Lower leg skin (tissue), 4 donors: ENCODE measurements around the gene ADAT3. TPM values are rescaled to one million over a fixed set of nuclear protein-coding genes. Genes with fewer than 3 reads are reported as not detected.

Experiments used
- DNase-seq, 2 donors: peaks; one replicate each; pipeline ENCODE4 v3.0.0-alpha.2; 2019; ENCODE audit warnings: low spot score in 2 of 2
- H3K4me3 ChIP-seq: fragments of 200-600 bp; sonication (generic); 2 replicates; pipeline ENCODE4 v1.5.1; 2017; ENCODE audit warnings: mild to moderate bottlenecking, low read depth; ENCODE audit not compliant: poor library complexity, severe bottlenecking
- CTCF ChIP-seq, 3 donors: fragments of 450-650 bp; IDR thresholded peaks; one replicate each; pipeline ENCODE4 v1.5.1; 2016; ENCODE audit warnings: antibody characterized with exemption in 3 of 3, mild to moderate bottlenecking in 3 of 3, moderate library complexity in 2 of 3
- POLR2A ChIP-seq, 2 donors: fragments of 450-650 bp; IDR thresholded peaks; one replicate each; pipeline ENCODE4 v1.6.1; 2016 to 2017; ENCODE audit warnings: antibody characterized with exemption in 2 of 2, mild to moderate bottlenecking in 1 of 2, moderate library complexity in 1 of 2
- WGBS, 2 donors: methylation state at CpG; one replicate each; pipeline ENCODE4 v1.1.5; 2018; 5-methylcytosine and 5-hydroxymethylcytosine counted together
- intact Hi-C: fragments of 100-400 bp; cut with DNase I; formaldehyde crosslinking; loops from one replicate; pipeline ENCODE4 v1.15.0; 2023; ENCODE audit warnings: low total_unique reads
- total RNA-seq, 4 donors: library from RNA; depleted of rRNA; stranded (reverse); fragments of >200 nt; gene quantifications; one replicate each; pipeline ENCODE4 v1.1.0, GENCODE V29; 2016

ADAT3 gene
- total RNA-seq, 4 donors from 2014 or later = 20.1 to 27.3 (median 25.7) TPM

- intact Hi-C loops = no loop called here
- DNase-seq = peak in 1 of 2 donors; percentile 92
- 70 to 82% methylated on average over 18 of the region's 18 CpGs for WGBS, 2 donors
- no peak overlapping the region for H3K4me3 ChIP-seq
- TF ChIP-seq CTCF (IDR thresholded peaks at IDR 0.05) (no peak), POLR2A (IDR thresholded peaks at IDR 0.05) (no peak)
Measured at GRCh38 chr19:1945899-1946298, 40.7 kb downstream of the ADAT3 start.

DNA sequence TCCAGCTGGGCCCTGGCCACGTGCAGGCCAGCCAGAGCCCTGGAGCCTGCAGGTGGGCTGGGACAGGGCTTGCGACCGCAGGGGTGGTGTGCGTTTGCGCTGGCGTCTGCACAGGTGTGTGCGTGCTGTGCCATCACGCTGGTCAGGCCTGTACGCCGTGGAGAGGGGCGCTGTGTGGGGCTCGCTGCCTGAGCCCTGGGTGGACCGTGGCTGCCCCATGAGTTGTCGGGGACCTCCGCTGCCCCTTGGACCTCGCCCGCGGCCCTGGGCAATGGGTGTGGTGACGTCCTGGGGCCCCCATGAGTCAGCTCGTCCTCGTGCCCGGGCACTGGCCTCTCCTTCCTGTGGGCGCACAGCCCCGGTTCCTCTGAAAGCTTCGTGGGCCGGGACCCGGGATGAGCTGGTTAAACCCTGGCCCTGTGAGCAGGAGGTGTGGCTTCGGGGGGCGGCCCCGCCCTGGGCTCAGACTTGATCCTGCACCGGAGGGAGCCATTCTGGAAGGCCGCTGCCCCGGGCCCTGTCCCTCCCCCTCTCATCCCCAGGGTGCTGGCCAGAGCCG lies 42.5 kb downstream of the ADAT3 start:
- no peak overlapping the region for H3K4me3 ChIP-seq
- TF ChIP-seq POLR2A (IDR thresholded peaks at IDR 0.05) (no peak), CTCF (IDR thresholded peaks at IDR 0.05) (no peak)
- intact Hi-C loops = no loop called here
- DNase-seq = no peak
- WGBS, 2 donors = 70 to 73% methylated on average over 22 to 29 of the region's 34 CpGs

DNA sequence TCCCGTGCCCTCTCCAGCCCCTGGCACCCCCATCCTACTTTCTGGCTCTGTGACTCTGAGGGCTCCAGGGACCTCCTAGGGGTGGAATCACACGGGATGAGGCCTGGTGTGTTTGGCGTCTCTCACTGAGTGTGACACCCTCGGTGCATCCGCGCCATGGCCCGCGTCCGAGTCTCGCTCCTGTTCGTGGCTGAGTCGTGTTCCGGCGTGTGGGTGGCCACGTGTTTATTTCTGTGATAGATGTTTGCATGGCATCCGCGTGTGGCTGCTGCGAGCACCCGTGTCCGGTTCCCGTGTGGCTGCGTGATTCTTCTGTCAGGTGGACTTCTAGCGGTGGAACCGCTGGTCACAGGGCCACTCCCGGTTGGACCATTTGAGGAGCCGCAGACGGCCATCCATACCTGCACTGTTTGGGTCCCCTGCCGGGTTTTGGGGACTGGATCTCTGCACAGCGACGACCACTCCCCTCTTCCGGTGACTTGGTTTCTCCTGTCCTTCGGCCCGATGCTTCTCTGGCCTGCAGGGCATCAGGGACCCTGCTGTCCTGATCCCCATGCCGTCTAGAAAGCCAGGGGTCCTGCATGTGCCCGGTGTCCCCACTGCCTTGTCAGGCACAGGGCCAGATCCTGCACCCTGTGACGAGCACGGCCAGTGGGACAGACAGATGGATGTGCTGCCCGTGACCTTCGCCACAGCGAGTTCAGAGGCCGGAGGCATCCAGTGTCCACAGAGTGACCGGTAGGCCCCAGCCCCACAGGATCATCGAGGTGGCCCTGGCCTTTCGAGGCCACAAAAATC lies 44.3 kb downstream of the ADAT3 start:
- DNase-seq = no peak
- WGBS, 2 donors = 95% methylated on average over 41 to 44 of the region's 44 CpGs
- H3K4me3 ChIP-seq = no peak overlapping the region
- TF ChIP-seq POLR2A (IDR thresholded peaks at IDR 0.05) (no peak), CTCF (IDR thresholded peaks at IDR 0.05) (no peak)
- intact Hi-C loops = no loop called here

- 96 to 98% methylated on average over 15 to 16 of the region's 16 CpGs for WGBS, 2 donors
Measured at GRCh38 chr19:1950640-1951039, 45.4 kb downstream of the ADAT3 start.

GRCh38 chr19:1952635-1953034 lies 47.4 kb downstream of the ADAT3 start:
- TF ChIP-seq POLR2A (IDR thresholded peaks at IDR 0.05) = no peak
- no peak for TF ChIP-seq CTCF (IDR thresholded peaks at IDR 0.05)
- intact Hi-C loops = no loop called here

More at GRCh38 chr19:1950640-1951039, 45.4 kb downstream of the ADAT3 start:
- intact Hi-C loops = no loop called here
- no peak overlapping the region for H3K4me3 ChIP-seq
- no peak for DNase-seq
- TF ChIP-seq CTCF (IDR thresholded peaks at IDR 0.05) (no peak), POLR2A (IDR thresholded peaks at IDR 0.05) (no peak)

More at GRCh38 chr19:1952635-1953034, 47.4 kb downstream of the ADAT3 start:
- no peak overlapping the region for H3K4me3 ChIP-seq
- DNase-seq = no peak
- WGBS, 2 donors = 79 to 81% methylated on average over 19 to 21 of the region's 21 CpGs
